ENCODE data around the gene IL31RA. TPM values are rescaled to one million over a fixed set of nuclear protein-coding genes. Genes with fewer than 3 reads are reported as not detected.

IL31RA gene
- total RNA-seq, 2 donors from 2014 or later: 2.1 TPM; not detected in 1

DNA sequence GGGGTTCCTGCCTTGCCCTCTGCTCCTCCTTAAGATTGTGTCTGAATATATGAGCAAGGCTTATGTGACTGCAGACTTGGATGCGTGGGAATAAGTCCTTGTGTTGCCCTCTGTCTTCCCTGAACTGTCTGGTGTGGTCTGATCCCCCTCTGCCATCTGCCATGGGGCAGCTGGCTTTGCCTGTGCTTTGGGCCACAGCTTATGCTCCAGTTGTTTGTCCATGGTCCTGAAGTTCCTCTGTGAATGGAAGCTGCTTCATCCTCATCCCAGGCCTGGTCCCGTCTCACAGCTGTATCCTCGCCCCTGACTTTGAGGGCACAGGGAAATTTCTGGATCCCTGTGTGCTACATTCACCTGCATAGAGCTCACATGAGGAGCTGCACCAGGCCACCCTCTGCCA is 14.7 kb downstream of the IL31RA start:
- intact Hi-C loops (cut with DNase I): no loop called here
- Histone ChIP-seq H3K27me3 (replicated peaks; ENCODE audit: insufficient read depth) (no peaks in the 10 kb centered on the region), H3K27ac (no peak overlapping the region), H3K9me3 (no peaks in the 10 kb centered on the region), H3K36me3 (no peaks in the 10 kb centered on the region), H3K4me1 (replicated peaks) (no peaks in the 10 kb centered on the region), H3K4me3 (no peak overlapping the region)
- no peak for DNase-seq (ENCODE audit: low spot score)
- WGBS: 94% methylated on average over 3 of the region's 3 CpGs
- TF ChIP-seq POLR2A (IDR thresholded peaks at IDR 0.05): no peak
- TF ChIP-seq, protein P1, sequence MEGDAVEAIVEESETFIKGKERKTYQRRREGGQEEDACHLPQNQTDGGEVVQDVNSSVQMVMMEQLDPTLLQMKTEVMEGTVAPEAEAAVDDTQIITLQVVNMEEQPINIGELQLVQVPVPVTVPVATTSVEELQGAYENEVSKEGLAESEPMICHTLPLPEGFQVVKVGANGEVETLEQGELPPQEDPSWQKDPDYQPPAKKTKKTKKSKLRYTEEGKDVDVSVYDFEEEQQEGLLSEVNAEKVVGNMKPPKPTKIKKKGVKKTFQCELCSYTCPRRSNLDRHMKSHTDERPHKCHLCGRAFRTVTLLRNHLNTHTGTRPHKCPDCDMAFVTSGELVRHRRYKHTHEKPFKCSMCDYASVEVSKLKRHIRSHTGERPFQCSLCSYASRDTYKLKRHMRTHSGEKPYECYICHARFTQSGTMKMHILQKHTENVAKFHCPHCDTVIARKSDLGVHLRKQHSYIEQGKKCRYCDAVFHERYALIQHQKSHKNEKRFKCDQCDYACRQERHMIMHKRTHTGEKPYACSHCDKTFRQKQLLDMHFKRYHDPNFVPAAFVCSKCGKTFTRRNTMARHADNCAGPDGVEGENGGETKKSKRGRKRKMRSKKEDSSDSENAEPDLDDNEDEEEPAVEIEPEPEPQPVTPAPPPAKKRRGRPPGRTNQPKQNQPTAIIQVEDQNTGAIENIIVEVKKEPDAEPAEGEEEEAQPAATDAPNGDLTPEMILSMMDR (IDR thresholded peaks at IDR 0.05): no peak
- no peak for TF ChIP-seq POLR2AphosphoS5 (IDR thresholded peaks at IDR 0.05)

DNA sequence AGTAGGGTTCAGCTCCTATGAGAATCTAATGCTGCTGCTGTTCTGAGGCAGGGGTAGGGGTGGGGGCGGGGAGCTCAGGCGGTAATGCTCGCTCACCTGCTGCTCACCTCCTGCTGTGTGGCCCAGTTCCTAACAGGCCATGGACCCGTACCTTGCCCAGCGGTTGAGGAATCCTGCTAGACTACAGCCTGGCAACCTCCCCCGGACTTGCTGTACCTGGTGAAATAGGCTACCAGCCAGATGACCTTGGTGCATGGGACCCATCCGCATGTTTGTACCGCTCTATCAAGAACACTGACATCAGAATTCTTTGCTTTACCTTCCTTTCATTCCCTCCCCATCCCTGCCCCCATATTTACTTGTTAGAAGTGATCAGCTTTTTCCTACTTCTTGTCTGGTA is 15.3 kb downstream of the IL31RA start:
- H3K4me3 ChIP-seq: no peak overlapping the region
- H3K9me3 ChIP-seq: no peaks in the 10 kb centered on the region
- TF ChIP-seq, protein P1 (IDR thresholded peaks at IDR 0.05): no peak
- TF ChIP-seq POLR2A (IDR thresholded peaks at IDR 0.05) (no peak), POLR2AphosphoS5 (IDR thresholded peaks at IDR 0.05) (no peak)
- H3K27ac ChIP-seq: no peak overlapping the region
- DNase-seq (ENCODE audit: low spot score): no peak
- no peaks in the 10 kb centered on the region for H3K27me3 ChIP-seq (replicated peaks; ENCODE audit: insufficient read depth)
- H3K36me3 ChIP-seq: no peaks in the 10 kb centered on the region
- H3K4me1 ChIP-seq (replicated peaks): no peaks in the 10 kb centered on the region
- WGBS: 91% methylated on average over 7 of the region's 8 CpGs
- intact Hi-C loops (cut with DNase I): no loop called here

DNA sequence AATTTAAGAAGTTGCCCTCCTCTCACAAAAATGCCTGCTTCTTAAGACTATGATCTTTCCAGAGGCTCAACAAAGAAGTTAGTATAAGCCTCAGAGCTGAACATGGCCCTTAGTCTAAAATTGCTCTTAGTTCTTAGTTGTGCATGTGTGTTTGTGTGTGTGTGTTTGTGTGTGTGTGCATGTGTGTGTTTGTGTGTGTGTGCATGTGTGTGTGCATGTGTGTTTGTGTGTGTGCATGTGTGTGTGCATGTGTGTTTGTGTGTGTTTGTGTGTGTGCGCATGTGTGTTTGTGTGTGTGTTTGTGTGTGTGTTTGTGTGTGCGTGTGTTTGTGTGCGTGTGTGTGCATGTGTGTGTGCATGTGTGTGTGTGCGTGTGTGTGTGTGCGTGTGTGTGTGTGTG is 15.8 kb downstream of the IL31RA start:
- Histone ChIP-seq H3K27me3 (replicated peaks; ENCODE audit: insufficient read depth) (no peaks in the 10 kb centered on the region), H3K4me1 (replicated peaks) (no peaks in the 10 kb centered on the region), H3K9me3 (no peaks in the 10 kb centered on the region), H3K4me3 (no peak overlapping the region), H3K27ac (no peak overlapping the region), H3K36me3 (no peaks in the 10 kb centered on the region)
- DNase-seq (ENCODE audit: low spot score): no peak
- WGBS: 37% methylated on average over 5 of the region's 5 CpGs
- intact Hi-C loops (cut with DNase I): no loop called here
- TF ChIP-seq, protein P1 (IDR thresholded peaks at IDR 0.05): no peak
- TF ChIP-seq POLR2AphosphoS5 (IDR thresholded peaks at IDR 0.05) (no peak), POLR2A (IDR thresholded peaks at IDR 0.05) (no peak)

DNA sequence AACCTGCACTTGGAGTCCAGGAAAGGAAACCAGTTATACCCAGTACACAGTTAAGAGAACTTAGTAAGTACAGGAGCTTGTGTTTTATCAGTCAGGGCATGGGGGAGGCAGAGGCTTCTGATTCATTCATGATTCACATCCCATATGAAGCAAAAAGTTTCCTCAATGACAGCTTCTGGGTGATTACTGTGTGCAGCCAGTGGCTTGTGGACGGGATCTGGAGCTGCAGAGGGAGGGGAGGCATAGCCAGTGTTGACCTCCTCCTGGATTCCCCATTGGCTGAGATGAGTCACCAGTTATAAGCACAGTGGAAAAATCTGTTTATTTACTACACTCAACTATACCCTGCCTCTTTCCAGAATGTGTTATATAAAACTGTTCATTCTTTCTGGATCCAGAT is 17.7 kb downstream of the IL31RA start:
- no peak overlapping the region for H3K27ac ChIP-seq
- TF ChIP-seq POLR2AphosphoS5 (IDR thresholded peaks at IDR 0.05): no peak
- intact Hi-C loops (cut with DNase I): no loop called here
- H3K4me3 ChIP-seq: no peak overlapping the region
- H3K4me1 ChIP-seq (replicated peaks): no peaks in the 10 kb centered on the region
- DNase-seq (ENCODE audit: low spot score): no peak
- H3K9me3 ChIP-seq: no peaks in the 10 kb centered on the region
- no peaks in the 10 kb centered on the region for H3K27me3 ChIP-seq (replicated peaks; ENCODE audit: insufficient read depth)
- 14% methylated on average over 1 of the region's 1 CpG for WGBS
- H3K36me3 ChIP-seq: no peaks in the 10 kb centered on the region

DNA sequence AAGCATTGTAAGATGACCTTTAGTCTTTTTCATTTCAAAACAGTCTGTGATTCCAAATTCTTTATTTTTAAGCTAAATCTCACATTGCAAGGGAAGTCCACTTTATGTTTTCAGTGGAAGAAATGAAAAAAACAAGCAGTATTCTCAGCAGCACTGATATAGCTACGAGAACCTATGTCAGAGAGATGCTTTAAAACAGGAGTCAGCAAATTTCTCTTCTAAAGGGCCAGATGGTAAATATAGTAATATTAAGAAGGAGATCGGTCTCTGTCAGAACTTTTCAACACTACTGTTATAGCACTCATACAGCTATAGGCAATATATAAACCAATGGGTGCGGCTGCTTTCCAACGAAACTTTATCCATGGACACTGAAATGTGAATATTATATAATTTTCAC is 18.7 kb downstream of the IL31RA start:
- no peak overlapping the region for H3K27ac ChIP-seq
- intact Hi-C loops (cut with DNase I): no loop called here
- no peaks in the 10 kb centered on the region for H3K36me3 ChIP-seq
- H3K4me1 ChIP-seq (replicated peaks): no peaks in the 10 kb centered on the region
- H3K9me3 ChIP-seq: no peaks in the 10 kb centered on the region
- DNase-seq (ENCODE audit: low spot score): no peak
- no peak overlapping the region for H3K4me3 ChIP-seq
- H3K27me3 ChIP-seq (replicated peaks; ENCODE audit: insufficient read depth): no peaks in the 10 kb centered on the region
- TF ChIP-seq POLR2A (IDR thresholded peaks at IDR 0.05): no peak
- no peak for TF ChIP-seq POLR2AphosphoS5 (IDR thresholded peaks at IDR 0.05)
- TF ChIP-seq, protein P1 (IDR thresholded peaks at IDR 0.05): no peak
- WGBS: 86% methylated on average over 4 of the region's 4 CpGs
